ENCODE data around the gene AXIN1.

The AXIN1 gene

DNA sequence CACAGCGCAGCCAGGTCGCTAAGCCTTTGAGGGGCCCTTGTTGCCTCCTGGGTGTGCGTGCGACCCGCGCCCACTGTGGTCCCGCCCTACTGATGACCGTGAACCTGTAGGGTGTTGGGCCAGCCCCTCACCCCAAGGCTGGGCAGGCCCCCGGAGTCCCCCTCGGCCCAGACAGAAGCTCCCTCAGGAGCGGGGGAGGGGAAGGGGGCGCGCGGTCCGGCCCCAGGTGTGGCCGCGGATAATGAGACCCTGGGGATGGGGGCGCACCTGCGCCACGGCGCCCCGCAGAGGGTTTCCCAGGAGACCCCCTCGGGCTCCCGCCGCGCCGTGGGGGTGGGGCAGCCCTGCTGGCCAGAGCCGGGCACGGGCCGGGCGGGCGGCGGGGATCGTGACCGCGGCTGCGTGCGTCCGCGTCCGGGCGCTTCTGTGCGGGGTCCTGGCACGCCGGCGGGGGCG lies 72.5 kb downstream of the AXIN1 start:
- no peaks in the 10 kb centered on the region for H3K36me3 ChIP-seq (ENCODE audit: control insufficient read depth, insufficient read depth, low read length, severe bottlenecking)
- no peak overlapping the region for H3K9ac ChIP-seq (ENCODE audit: low read length)
- H3K4me1 ChIP-seq (ENCODE audit: control insufficient read depth, insufficient read depth, low read length) = no peaks in the 10 kb centered on the region
- H3K9me3 ChIP-seq (ENCODE audit: control insufficient read depth, low read length) = no peaks in the 10 kb centered on the region
- H3K27me3 ChIP-seq (replicated peaks; ENCODE audit: control insufficient read depth, insufficient read depth, low read length) = peaks cover 3% of the 10 kb centered on the region
- no peak overlapping the region for H3K4me3 ChIP-seq (ENCODE audit: low read length)
- no peak for DNase-seq (ENCODE audit: low read depth)

DNA sequence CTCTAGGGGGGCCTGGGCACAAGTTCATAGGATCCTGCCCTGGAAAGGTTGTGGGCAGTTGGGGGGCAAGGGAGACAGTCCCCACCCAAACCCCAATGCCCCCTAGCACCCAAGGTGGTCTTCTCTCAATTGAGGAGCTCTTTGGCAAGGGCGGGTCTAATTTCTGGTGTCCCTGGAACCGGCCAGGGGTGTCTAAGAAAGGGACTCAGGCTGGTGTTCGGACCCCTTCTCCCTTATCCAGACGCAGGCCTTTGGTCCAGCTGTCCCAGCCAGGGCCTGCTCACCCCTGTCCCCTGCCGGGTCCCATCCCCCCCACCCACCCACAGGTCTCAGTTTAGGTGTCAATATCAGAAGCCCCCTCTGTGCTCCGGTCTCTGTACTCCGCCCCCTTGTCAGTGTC lies 73.0 kb downstream of the AXIN1 start:
- Histone ChIP-seq H3K4me3 (ENCODE audit: low read length) (no peak overlapping the region), H3K4me1 (ENCODE audit: control insufficient read depth, insufficient read depth, low read length) (no peaks in the 10 kb centered on the region), H3K27me3 (replicated peaks; ENCODE audit: control insufficient read depth, insufficient read depth, low read length) (peaks cover 5% of the 10 kb centered on the region), H3K9ac (ENCODE audit: low read length) (no peak overlapping the region), H3K36me3 (ENCODE audit: control insufficient read depth, insufficient read depth, low read length, severe bottlenecking) (no peaks in the 10 kb centered on the region), H3K9me3 (ENCODE audit: control insufficient read depth, low read length) (no peaks in the 10 kb centered on the region)
- DNase-seq (ENCODE audit: low read depth) = no peak

DNA sequence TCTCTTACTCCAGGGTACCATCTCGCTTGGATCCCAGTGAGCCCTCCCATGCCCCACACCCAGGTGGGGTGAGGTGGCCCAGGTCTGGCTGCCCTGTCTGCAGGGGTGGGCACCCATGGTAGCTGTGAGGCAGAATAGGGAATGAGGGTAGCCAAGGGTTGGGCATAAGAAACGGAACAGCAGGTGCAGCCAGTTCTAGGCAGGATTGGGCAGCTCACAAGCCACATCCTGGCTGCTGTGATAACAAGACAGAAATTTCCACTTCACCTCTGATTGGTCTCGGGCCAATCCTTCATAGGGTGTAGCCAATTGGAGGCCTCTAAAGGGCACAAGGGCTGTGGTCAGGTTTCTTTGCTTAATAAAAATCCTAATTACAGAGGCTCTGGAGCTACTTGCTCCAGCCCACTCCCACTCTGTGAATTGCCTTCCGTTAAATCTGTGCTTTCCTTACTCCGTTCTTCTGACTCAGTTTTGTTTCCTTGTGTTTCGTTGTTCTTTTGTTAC lies 73.6 kb downstream of the AXIN1 start:
- peak; percentile 12 for DNase-seq (ENCODE audit: low read depth)

DNA sequence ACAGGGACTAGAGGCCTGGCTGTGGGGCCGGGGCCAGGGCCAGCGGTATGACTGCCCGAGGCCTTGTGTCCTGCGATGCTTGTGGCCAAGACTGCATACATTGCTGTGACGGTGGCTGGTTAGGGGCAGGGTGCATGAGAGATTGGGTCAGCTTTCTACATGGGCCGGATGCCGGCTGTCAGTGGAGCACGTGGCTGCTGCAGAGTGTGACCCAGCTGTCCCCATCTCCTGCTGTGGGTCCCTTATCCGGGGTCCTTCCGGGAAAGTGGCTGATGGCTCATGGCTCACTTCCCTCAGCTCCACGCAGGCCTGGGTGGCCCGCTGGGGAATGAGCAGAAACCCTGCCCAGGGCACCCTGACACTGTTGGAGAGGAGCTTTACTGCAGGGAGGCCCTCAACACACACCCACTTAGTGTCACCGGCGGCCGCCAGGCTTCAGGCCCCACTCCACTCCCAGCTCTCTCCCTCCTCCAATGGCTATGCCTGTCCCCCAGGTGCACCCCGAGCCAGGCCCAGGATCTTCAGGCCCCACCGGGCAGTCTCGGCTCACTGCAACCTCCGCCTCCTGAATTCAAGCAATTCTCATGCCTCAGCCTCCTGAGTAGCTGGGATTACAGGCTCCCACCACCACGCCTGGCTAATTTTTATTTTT lies 76.0 kb downstream of the AXIN1 start:
- H3K9me3 ChIP-seq (ENCODE audit: control insufficient read depth, low read length) = no peaks in the 10 kb centered on the region
- H3K27me3 ChIP-seq (replicated peaks; ENCODE audit: control insufficient read depth, insufficient read depth, low read length) = peaks cover 5% of the 10 kb centered on the region
- H3K9ac ChIP-seq (ENCODE audit: low read length) = no peak overlapping the region
- DNase-seq (ENCODE audit: low read depth) = no peak
- H3K4me1 ChIP-seq (ENCODE audit: control insufficient read depth, insufficient read depth, low read length) = no peaks in the 10 kb centered on the region
- no peaks in the 10 kb centered on the region for H3K36me3 ChIP-seq (ENCODE audit: control insufficient read depth, insufficient read depth, low read length, severe bottlenecking)
- no peak overlapping the region for H3K4me3 ChIP-seq (ENCODE audit: low read length)

More for the DNA sequence above, 73.6 kb downstream of the AXIN1 start:
- H3K27me3 ChIP-seq (replicated peaks; ENCODE audit: control insufficient read depth, insufficient read depth, low read length) = peaks cover 5% of the 10 kb centered on the region
- H3K4me3 ChIP-seq (ENCODE audit: low read length) = no peak overlapping the region
- H3K4me1 ChIP-seq (ENCODE audit: control insufficient read depth, insufficient read depth, low read length) = no peaks in the 10 kb centered on the region
- no peaks in the 10 kb centered on the region for H3K9me3 ChIP-seq (ENCODE audit: control insufficient read depth, low read length)
- H3K36me3 ChIP-seq (ENCODE audit: control insufficient read depth, insufficient read depth, low read length, severe bottlenecking) = no peaks in the 10 kb centered on the region
- no peak overlapping the region for H3K9ac ChIP-seq (ENCODE audit: low read length)

DNA sequence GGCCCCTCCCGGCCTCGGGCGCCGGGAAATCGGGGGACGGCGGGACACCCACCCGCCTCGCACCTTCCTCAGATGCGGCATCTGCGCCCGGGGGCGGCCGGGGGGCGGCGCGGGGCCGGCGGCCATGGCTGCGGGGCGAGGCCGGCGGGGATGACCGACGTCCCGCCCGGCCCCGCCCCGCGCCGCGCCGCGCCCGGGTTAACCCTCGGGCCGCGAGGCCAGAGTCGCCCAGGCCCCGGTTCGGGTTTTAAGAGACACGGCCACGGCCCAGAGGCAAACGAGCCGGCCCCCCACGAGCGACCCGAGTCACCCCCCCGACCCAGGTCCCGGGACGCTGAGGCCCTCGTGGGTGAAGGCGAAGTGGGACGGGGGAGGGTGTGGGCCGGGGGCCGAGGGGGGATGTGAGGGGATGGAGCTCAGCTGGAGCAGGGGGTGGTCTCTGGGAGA lies 76.7 kb downstream of the AXIN1 start, which contains the start of gene RGS11:
Gene RGS11 (minus strand): TSS at position 159 of the 447 bp plus-strand sequence. CDS start 33 bp downstream, at position 126.
- no peaks in the 10 kb centered on the region for H3K36me3 ChIP-seq (ENCODE audit: control insufficient read depth, insufficient read depth, low read length, severe bottlenecking)
- peaks cover 5% of the 10 kb centered on the region for H3K27me3 ChIP-seq (replicated peaks; ENCODE audit: control insufficient read depth, insufficient read depth, low read length)
- DNase-seq (ENCODE audit: low read depth) = peak; percentile 50
- peak within 1 kb of the TSS; percentile 72 for H3K4me3 ChIP-seq (ENCODE audit: low read length)
- no peaks in the 10 kb centered on the region for H3K9me3 ChIP-seq (ENCODE audit: control insufficient read depth, low read length)
- H3K9ac ChIP-seq (ENCODE audit: low read length) = no peak within 1 kb of the TSS
- H3K4me1 ChIP-seq (ENCODE audit: control insufficient read depth, insufficient read depth, low read length) = no peaks in the 10 kb centered on the region

DNA sequence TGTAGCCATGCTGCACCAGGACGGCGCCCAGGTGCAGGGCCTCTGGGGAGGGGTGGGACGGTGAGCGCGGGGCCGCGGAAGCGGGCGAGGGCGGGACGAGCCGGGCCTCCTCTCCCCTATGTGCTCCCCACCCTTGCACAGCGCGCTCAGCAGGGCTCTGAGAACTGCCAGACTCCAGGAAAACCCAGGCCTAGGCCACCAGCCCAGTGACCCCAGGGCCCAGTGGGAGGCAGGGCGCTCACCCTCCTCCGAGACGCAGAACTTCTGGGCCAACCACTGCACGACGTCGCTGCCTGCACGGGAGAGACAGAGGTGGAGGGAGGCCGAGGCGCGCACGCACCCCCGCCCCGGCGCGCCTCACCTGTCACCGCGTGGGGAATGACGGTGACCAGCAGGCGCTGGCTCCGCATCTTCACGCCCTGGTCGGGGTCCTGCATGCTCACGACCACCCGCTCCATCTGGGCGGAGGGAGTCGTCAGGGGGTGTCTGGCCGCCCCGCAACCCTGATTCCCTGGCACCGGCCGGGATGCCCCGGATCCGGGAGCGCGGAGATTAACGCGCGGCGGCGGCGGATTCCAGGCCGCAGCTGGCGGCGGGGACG lies 77.4 kb downstream of the AXIN1 start:
- Histone ChIP-seq H3K9ac (ENCODE audit: low read length) (no peak overlapping the region), H3K9me3 (ENCODE audit: control insufficient read depth, low read length) (no peaks in the 10 kb centered on the region), H3K4me3 (ENCODE audit: low read length) (peak overlapping the region; percentile 72), H3K4me1 (ENCODE audit: control insufficient read depth, insufficient read depth, low read length) (no peaks in the 10 kb centered on the region), H3K27me3 (replicated peaks; ENCODE audit: control insufficient read depth, insufficient read depth, low read length) (peaks cover 5% of the 10 kb centered on the region), H3K36me3 (ENCODE audit: control insufficient read depth, insufficient read depth, low read length, severe bottlenecking) (no peaks in the 10 kb centered on the region)
- DNase-seq (ENCODE audit: low read depth) = peak; percentile 40

DNA sequence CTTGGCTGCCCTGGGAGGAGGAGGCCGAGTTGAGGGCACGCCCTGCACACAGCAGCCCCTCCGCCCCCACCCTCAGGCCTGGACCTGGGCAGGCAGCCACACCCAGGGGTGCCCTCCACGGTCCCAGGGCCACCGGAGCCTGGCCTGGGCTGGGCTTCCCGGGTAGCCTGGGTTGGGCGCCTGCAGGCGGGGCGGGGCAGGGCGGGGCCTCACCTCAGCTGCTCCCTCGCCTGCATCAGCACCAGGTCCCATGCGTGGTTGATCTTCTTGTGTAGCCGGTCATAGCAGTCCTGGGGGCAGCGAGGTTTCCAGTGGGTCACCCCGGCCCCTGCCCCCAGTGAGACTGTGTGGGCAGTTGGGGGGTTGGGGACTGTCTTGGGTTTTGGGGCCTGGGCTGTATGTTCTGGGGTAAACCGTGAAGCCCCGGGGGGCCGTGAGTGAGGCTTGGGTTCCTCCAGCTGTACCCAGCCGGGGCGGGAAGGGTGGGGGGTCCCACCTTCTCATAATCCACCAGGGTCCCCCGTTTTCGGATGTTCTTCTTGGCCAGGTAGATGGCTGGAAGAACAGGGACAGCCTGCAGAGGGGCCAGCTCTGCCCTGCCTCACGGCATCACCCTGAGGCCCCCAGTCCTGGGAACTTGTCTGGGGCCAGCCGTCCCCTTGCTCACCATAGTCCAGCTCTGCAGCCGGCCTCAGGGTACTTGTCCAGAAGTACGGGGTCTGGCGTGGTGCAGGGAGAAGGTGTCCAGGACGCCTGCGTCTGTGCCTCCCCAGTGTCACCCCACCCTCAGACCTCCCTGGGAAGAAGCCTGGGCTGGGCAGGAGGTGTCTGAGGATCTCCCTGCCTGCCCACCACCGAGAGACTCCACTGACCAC lies 78.7 kb downstream of the AXIN1 start:
- Histone ChIP-seq H3K9me3 (ENCODE audit: control insufficient read depth, low read length) (no peaks in the 10 kb centered on the region), H3K36me3 (ENCODE audit: control insufficient read depth, insufficient read depth, low read length, severe bottlenecking) (no peaks in the 10 kb centered on the region), H3K4me1 (ENCODE audit: control insufficient read depth, insufficient read depth, low read length) (no peaks in the 10 kb centered on the region), H3K4me3 (ENCODE audit: low read length) (no peak overlapping the region), H3K9ac (ENCODE audit: low read length) (no peak overlapping the region), H3K27me3 (replicated peaks; ENCODE audit: control insufficient read depth, insufficient read depth, low read length) (peaks cover 5% of the 10 kb centered on the region)
- no peak for DNase-seq (ENCODE audit: low read depth)

DNA sequence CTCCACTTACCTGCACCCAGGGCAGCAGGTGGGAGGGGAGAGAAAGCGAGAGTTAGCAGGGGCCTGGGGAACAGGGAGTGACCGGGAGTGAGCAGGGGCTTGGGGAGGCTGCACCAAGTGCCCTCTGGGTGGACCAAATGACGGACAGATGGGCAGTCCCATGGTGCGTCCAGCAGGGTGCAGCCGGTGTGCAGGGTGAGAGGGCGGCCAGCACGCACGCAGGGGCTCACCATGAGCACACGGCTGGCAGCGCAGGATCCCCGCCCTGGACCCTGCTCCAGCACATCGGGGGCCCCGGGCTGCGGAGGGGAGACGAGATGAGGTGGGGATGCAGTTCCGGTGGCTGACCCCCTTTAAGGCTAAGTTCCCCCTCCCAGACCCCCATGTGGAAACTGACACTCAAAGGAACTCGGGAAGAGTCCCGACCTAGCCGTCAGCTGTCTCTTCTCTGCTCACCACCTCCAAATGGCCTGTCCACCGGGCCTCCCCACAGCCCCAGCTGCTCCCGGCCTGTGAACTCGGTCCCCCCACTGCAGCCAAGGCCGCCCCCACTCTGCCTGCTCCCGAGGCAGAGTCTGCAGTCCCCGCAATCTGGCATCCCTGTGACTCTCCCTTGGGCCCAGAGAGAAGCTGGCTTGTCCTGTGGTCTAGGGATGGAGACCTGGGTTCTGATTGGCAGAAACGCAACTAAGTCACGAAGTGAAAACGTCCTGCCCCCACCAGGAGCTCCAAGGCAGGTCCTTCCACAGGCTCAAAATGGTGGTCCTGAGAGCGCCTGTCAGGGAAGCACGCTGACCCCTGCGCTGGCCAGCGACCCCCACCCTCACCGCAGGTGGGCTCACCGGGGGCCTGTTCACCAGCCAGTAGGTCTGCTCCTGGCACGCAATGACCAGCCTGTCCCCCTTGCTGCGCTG lies 79.6 kb downstream of the AXIN1 start:
- H3K9ac ChIP-seq (ENCODE audit: low read length) = no peak overlapping the region
- DNase-seq (ENCODE audit: low read depth) = no peak
- no peaks in the 10 kb centered on the region for H3K4me1 ChIP-seq (ENCODE audit: control insufficient read depth, insufficient read depth, low read length)
- no peaks in the 10 kb centered on the region for H3K36me3 ChIP-seq (ENCODE audit: control insufficient read depth, insufficient read depth, low read length, severe bottlenecking)
- H3K4me3 ChIP-seq (ENCODE audit: low read length) = no peak overlapping the region
- H3K9me3 ChIP-seq (ENCODE audit: control insufficient read depth, low read length) = no peaks in the 10 kb centered on the region
- peaks cover 5% of the 10 kb centered on the region for H3K27me3 ChIP-seq (replicated peaks; ENCODE audit: control insufficient read depth, insufficient read depth, low read length)

DNA sequence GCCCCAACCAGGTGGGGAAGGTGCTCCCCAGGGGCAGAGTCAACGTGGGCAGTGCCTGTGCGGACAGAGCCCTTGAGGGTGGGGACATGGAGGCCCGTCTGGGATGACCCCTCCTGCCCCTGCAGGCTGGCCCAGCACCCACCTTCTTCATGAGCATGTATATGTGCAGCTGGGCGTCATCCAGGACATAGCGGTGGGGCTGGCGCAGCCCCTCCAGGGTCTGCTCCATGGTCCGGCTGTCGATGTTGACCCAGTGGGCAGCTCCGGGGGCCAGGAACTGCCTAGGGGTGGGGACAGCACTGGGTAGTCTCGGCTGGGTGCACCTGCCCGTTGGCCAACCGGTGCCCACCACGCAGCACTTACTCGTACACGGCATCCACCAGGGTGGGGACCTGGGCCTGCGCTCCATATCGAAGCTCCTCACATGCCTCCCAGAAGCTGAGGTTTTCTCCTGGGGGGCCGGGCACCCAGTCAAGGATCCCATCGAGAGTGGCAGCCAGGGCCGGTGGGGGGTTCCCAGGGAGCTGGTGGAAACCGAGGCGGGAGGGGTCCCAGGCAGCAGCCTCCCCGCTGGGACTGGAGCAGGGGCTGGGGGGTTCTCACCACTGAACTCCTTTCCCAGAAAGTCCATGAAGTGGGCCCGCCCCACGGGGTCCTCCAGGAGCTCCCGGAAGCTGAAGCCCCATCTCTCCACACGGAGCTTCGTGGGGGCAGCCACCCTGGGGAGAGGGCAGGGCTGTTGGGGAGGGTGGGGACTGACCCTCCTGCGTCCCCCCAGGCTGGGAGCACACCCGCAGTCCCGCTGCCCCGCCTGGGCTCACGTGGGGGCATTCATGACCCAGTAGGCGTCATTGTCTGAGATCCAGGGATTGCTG lies 81.9 kb downstream of the AXIN1 start:
- peaks cover 5% of the 10 kb centered on the region for H3K27me3 ChIP-seq (replicated peaks; ENCODE audit: control insufficient read depth, insufficient read depth, low read length)
- no peaks in the 10 kb centered on the region for H3K36me3 ChIP-seq (ENCODE audit: control insufficient read depth, insufficient read depth, low read length, severe bottlenecking)
- no peaks in the 10 kb centered on the region for H3K9me3 ChIP-seq (ENCODE audit: control insufficient read depth, low read length)
- DNase-seq (ENCODE audit: low read depth) = no peak
- no peaks in the 10 kb centered on the region for H3K4me1 ChIP-seq (ENCODE audit: control insufficient read depth, insufficient read depth, low read length)
- H3K9ac ChIP-seq (ENCODE audit: low read length) = no peak overlapping the region
- no peak overlapping the region for H3K4me3 ChIP-seq (ENCODE audit: low read length)
